ENCODE measurements around the gene RENBP.

Gene RENBP

GRCh38 chrX:153887385-153887784 is 57.1 kb downstream of the RENBP start:
- DNase-seq (ENCODE audit: low spot score) = no peak

GRCh38 chrX:153886915-153887314 is 57.5 kb downstream of the RENBP start:
- no peak for DNase-seq (ENCODE audit: low spot score)

GRCh38 chrX:153885968-153886903 is 58.2 kb downstream of the RENBP start, which contains the start of gene L1CAM:
L1CAM (minus strand) TSS chrX:153886173; CDS start chrX:153875836, 10,337 bp downstream.
- DNase-seq (ENCODE audit: low spot score) = no peak
